Uterus (tissue), 2 donors: Measurements from ENCODE around the gene FOXP4.

Experiments
- POLR2A ChIP-seq, 2 donors: fragments of 450-650 bp; IDR thresholded peaks; one replicate each; pipeline ENCODE4 v1.6.1; 2016; ENCODE audit warnings: antibody characterized with exemption in 2 of 2, mild to moderate bottlenecking in 1 of 2, moderate library complexity in 1 of 2
- TF ChIP-seq, protein P1 (sequence below), 4 experiments: fragments of 200-600 bp in 2 of 4; fragments of 450-650 bp in 2 of 4; sonication (generic) in 2 of 4; IDR thresholded peaks; one replicate each; pipeline ENCODE4 v1.5.1; 2016 to 2019; ENCODE audit warnings: antibody characterized with exemption in 4 of 4, mild to moderate bottlenecking in 2 of 4, moderate library complexity in 1 of 4

DNA sequence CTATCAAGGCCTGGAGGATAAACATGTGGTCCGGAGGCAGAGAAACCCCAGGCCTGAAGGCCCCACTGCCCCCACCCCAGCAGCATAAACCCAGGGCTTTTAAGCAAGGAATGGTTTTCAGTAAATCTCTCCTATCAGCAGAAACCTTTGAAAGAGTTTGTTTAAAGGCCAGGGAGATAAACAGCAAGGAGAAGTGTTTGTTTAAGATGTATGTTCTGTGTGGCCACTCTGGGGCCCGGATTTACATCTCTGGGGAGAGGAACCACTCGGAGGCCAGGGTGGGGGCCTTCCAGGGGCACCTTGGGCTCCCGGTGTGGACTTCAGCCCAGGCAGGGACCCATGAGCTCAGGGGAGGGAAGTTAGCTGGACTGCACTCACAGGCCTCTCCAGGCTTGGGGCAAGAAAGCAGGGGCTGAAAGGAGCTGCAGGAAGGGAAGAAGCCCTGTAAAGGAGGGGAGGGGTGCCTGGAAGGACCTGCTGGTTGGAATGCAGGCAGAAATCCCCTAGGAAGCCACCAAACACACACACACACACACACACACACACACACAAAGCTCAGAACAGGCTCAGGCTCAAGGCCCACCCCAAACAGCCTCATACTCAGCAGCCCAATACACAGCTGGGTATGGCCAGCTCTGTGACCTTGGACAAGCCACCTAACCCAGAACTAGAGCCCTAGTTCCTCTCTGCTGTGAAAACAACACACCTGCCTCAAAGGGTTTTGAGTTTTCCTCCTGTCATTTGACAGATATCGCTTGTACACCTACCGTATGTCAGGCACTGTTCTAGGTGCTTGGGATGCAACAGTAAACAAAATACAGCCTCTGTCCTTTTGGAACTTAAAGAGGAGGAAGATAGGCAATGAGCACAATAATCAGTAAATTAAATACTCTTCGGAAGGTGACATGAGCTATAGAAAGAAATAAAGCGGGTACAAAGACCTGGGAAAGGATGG, 26.2 kb upstream of the FOXP4 start:
- no peak for TF ChIP-seq POLR2A (IDR thresholded peaks at IDR 0.05)
- TF ChIP-seq, protein P1, sequence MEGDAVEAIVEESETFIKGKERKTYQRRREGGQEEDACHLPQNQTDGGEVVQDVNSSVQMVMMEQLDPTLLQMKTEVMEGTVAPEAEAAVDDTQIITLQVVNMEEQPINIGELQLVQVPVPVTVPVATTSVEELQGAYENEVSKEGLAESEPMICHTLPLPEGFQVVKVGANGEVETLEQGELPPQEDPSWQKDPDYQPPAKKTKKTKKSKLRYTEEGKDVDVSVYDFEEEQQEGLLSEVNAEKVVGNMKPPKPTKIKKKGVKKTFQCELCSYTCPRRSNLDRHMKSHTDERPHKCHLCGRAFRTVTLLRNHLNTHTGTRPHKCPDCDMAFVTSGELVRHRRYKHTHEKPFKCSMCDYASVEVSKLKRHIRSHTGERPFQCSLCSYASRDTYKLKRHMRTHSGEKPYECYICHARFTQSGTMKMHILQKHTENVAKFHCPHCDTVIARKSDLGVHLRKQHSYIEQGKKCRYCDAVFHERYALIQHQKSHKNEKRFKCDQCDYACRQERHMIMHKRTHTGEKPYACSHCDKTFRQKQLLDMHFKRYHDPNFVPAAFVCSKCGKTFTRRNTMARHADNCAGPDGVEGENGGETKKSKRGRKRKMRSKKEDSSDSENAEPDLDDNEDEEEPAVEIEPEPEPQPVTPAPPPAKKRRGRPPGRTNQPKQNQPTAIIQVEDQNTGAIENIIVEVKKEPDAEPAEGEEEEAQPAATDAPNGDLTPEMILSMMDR (IDR thresholded peaks at IDR 0.05): no peak
